NCI-H2196 treated with DMSO at 0.1 percent for 48 hours (cell line): Measurements from ENCODE around the gene ANKRD6.

Experiments
- DNase-seq: peaks from one replicate; lab custom pipeline; 2025; ENCODE audit not compliant: unreplicated experiment; lab: John Stamatoyannopoulos, UW

The ANKRD6 gene

GRCh38 chr6:89555806-89556205 is 122.9 kb downstream of the ANKRD6 start:
- DNase-seq: no peak

DNA sequence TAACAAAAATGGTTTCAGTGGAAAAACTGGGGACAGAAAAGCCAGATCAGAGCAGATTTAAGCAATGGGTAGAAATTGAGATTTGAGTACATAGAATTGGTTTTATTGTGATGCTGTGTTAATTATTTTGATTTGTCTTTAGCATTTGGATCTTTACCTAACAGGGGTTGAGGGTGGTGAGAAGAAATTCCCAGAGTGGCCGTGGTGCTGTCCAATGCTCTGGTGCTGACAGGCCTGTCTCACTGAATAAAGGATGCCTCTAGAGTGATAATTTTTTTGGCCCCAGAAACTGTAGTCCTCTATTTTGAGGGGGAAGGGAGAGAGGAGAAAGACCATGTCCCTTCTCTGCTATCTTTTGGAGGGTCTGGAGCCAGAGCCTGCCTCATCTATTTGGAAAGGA is 126.5 kb downstream of the ANKRD6 start:
- no peak for DNase-seq

GRCh38 chr6:89562093-89562973 is 129.4 kb downstream of the ANKRD6 start:
- no peak for DNase-seq

GRCh38 chr6:89563866-89564265 is 130.9 kb downstream of the ANKRD6 start:
- DNase-seq: no peak

- no peak for DNase-seq
Observed at GRCh38 chr6:89564752-89565427, 131.9 kb downstream of the ANKRD6 start.

GRCh38 chr6:89566008-89566800 is 133.3 kb downstream of the ANKRD6 start:
- no peak for DNase-seq

DNA sequence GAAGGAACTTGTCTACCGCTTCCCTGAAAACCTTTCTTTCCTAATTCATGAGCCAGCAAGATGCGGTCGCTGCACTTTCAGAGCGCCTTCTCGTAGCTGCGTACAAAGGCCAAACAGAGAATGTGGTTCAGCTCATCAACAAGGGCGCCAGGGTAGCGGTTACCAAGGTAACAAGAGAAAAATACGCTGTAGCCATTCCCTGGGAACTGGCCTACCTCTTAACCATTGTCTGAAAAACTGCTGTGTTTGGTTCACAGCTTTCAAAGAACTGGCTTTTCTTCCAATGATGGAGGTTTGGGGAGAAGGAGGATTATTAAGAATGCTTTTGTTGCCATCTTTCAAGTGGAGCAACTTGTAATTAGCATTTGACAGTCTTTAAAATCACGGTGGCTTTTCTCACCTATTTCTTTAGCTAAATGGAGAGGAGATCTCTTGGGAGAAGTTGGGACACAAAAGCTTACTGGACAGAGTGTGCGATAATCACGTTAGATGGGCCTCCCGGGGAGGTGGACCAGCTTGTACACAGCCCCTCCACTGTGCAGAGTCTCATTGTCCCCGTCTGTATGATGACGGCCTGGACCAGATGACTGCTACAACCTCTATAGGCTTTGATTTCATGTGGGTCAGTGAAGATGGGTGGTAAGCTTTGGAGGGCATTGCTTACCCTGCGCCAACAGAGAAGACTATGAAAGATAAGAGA is 134.1 kb downstream of the ANKRD6 start:
- DNase-seq: no peak

GRCh38 chr6:89567630-89568390 is 134.9 kb downstream of the ANKRD6 start:
- no peak for DNase-seq

GRCh38 chr6:89574910-89575561 is 142.1 kb downstream of the ANKRD6 start:
- no peak for DNase-seq

DNA sequence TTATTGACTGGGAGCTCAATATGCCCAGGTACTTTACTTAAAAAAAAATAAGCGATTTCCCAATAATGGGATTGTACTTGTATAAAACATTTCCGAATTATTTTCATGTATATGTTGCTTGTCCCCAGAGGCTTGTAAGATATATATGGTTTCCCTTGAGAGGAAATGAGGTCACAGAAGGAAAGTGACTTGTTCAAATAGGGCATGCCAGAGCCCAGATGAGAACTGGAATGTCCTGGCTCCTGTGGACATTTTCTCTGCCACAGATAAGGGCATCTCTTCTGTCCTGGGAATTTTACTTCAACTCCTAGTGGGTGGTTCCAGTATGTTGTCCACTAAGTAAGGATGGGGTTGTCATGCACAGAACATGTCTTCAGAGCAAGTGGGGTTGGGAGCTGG is 142.6 kb downstream of the ANKRD6 start:
- no peak for DNase-seq

DNA sequence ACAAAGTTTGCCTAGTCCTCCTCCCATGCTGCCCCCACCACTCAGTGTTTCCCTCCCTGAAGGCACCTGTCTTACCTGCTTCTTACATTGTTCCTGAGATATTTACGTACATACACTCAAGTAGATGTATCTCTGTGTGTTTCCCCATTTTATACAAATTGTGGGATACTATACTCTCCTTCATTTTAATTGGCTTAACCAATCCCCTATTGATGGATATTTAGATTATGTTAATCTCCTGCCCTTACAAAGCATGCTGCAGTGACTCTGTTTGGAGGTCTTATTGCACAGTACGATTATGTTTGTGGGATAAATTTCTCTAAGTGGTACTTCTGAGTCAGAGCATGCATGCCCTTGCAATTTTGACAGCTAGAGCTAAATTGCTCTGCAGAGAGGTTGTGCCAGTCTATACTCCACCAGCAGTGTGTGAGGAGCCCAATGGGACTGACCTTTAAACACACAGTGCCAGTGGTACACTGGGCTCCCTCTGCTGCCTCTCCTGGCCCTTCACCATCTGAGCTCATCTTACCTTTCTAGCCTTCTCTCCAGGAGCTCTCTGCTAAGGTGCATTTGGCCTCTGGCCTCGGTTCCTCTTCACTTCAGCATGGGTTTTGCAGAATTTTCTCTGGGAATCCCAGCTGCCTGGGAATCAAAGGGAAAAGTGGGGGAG is 148.2 kb downstream of the ANKRD6 start:
- peak; percentile 32 for DNase-seq

- peak; percentile 69 for DNase-seq
Observed at GRCh38 chr6:89581689-89582088, 148.7 kb downstream of the ANKRD6 start.

- DNase-seq: no peak
Observed at GRCh38 chr6:89582669-89583325, 149.8 kb downstream of the ANKRD6 start.

- no peak for DNase-seq
Observed at GRCh38 chr6:89583559-89583958, 150.6 kb downstream of the ANKRD6 start.

DNA sequence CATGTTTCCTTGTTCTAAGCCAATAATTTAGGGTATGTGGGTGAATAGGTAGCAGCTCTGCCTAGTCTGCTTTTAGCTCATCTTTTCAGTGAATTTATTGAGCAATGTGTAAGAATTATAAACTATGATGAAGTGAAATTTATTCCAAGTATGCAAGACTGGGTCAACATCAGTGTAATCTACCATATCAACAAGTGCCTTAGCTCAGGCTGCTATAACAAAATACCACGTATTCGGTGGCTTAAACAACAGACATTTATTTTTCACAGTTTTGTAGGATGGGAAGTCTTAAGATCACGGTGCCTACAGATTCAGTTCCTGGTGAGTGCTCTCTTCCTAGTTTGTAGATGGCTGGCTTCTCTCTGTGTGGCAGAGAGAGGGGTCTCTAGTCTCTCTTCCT is 151.6 kb downstream of the ANKRD6 start:
- DNase-seq: no peak

- no peak for DNase-seq
Observed at GRCh38 chr6:89585154-89585553, 152.2 kb downstream of the ANKRD6 start.

- DNase-seq: no peak
Observed at GRCh38 chr6:89589297-89590025, 156.5 kb downstream of the ANKRD6 start.

GRCh38 chr6:89590133-89590532 is 157.2 kb downstream of the ANKRD6 start:
- no peak for DNase-seq
